ENCODE data around the gene KIR2DL4. TPM values are rescaled to one million over a fixed set of nuclear protein-coding genes. Genes with fewer than 3 reads are reported as not detected.
"Not testable (repeated sequence)": the region's sequence is repeated elsewhere in the genome, so short reads cannot be mapped to it uniquely, and the experiment has no call there.

The KIR2DL4 gene
- total and polyA plus RNA-seq, 11 donors = 0.10 to 0.64 TPM; not detected in 9

- intact Hi-C loops (cut with DNase I); ATAC-seq; H3K4me1 ChIP-seq; DNase-seq; H3K4me3 ChIP-seq; H3K27ac ChIP-seq; H3K36me3 ChIP-seq; H3K9me3 ChIP-seq; H3K27me3 ChIP-seq: not testable (repeated sequence)
- WGBS, 4 donors = 64 to 75% (median 69%) methylated on average over 12 of the region's 12 CpGs
These were observed 28.2 kb upstream of the KIR2DL4 start for GRCh38 chr19:54775095-54775815.

- H3K27ac ChIP-seq; H3K27me3 ChIP-seq; H3K4me3 ChIP-seq; H3K9me3 ChIP-seq; H3K36me3 ChIP-seq; intact Hi-C loops (cut with DNase I); H3K4me1 ChIP-seq; ATAC-seq; DNase-seq: not testable (repeated sequence)
- 59 to 78% (median 66%) methylated on average over 8 of the region's 8 CpGs for WGBS, 4 donors
These were observed 27.6 kb upstream of the KIR2DL4 start for GRCh38 chr19:54775830-54776229.

- H3K9me3 ChIP-seq; H3K27ac ChIP-seq; H3K4me1 ChIP-seq; ATAC-seq; H3K4me3 ChIP-seq; H3K27me3 ChIP-seq; intact Hi-C loops (cut with DNase I); H3K36me3 ChIP-seq; DNase-seq: not testable (repeated sequence)
- 35 to 69% (median 54%) methylated on average over 3 to 4 of the region's 4 CpGs for WGBS, 4 donors
These were observed 25.6 kb upstream of the KIR2DL4 start for GRCh38 chr19:54777851-54778250.

- H3K4me3 ChIP-seq; H3K27me3 ChIP-seq; H3K4me1 ChIP-seq; H3K27ac ChIP-seq; H3K36me3 ChIP-seq; H3K9me3 ChIP-seq; DNase-seq; intact Hi-C loops (cut with DNase I); ATAC-seq: not testable (repeated sequence)
- 11 to 69% (median 59%) methylated on average over 2 to 7 of the region's 7 CpGs for WGBS, 4 donors
These were observed 24.5 kb upstream of the KIR2DL4 start for GRCh38 chr19:54778896-54779295.

- H3K27ac ChIP-seq; DNase-seq; H3K36me3 ChIP-seq; H3K9me3 ChIP-seq; intact Hi-C loops (cut with DNase I); H3K27me3 ChIP-seq; H3K4me1 ChIP-seq; H3K4me3 ChIP-seq; ATAC-seq: not testable (repeated sequence)
- WGBS, 4 donors = 56 to 69% (median 63%) methylated on average over 4 of the region's 4 CpGs
These were observed 20.5 kb upstream of the KIR2DL4 start for GRCh38 chr19:54782916-54783315.

GRCh38 chr19:54786091-54786723 is 17.2 kb upstream of the KIR2DL4 start:
- H3K4me1 ChIP-seq; DNase-seq; H3K27me3 ChIP-seq; H3K36me3 ChIP-seq; H3K4me3 ChIP-seq; intact Hi-C loops (cut with DNase I); ATAC-seq; H3K27ac ChIP-seq; H3K9me3 ChIP-seq: not testable (repeated sequence)
- 82 to 86% (median 85%) methylated on average over 24 of the region's 24 CpGs for WGBS, 4 donors

GRCh38 chr19:54788154-54788553 is 15.3 kb upstream of the KIR2DL4 start:
- intact Hi-C loops (cut with DNase I); H3K4me1 ChIP-seq; ATAC-seq; DNase-seq; H3K27ac ChIP-seq; H3K36me3 ChIP-seq; H3K27me3 ChIP-seq; H3K4me3 ChIP-seq; H3K9me3 ChIP-seq: not testable (repeated sequence)
- WGBS, 4 donors = 63 to 79% (median 77%) methylated on average over 6 of the region's 6 CpGs

- 60 to 73% (median 68%) methylated on average over 4 to 5 of the region's 5 CpGs for WGBS, 4 donors
- no peak for DNase-seq
- no peak overlapping the region for H3K27ac ChIP-seq
- no peak for TF ChIP-seq POLR2A (IDR thresholded peaks at IDR 0.05)
- TF ChIP-seq CTCF (IDR thresholded peaks at IDR 0.05) = no peak
- peaks cover 0 to 7% (median 0%) of the 10 kb centered on the region in 9 donors for H3K27me3 ChIP-seq
- H3K9me3 ChIP-seq = no peaks in the 10 kb centered on the region
- no peaks in the 10 kb centered on the region for H3K36me3 ChIP-seq
- no peak for ATAC-seq
- H3K4me1 ChIP-seq = peaks cover 0 to 17% (median 0%) of the 10 kb centered on the region in 12 donors
- intact Hi-C loops (cut with DNase I) = no loop called here
- no peak overlapping the region for H3K4me3 ChIP-seq
These were observed 12.7 kb upstream of the KIR2DL4 start for GRCh38 chr19:54790711-54791110.
